HFFc6 (cell line): Measurements from ENCODE around the gene MGAT3. TPM values are rescaled to one million over a fixed set of nuclear protein-coding genes. Genes with fewer than 3 reads are reported as not detected.

Experiments
- DNase-seq: peaks from one replicate; pipeline ENCODE4 v3.0.0-alpha.2; 2018
- H3K27ac Mint-ChIP-seq: 2 replicates; pipeline ENCODE4 v1.8.0; 2020; ENCODE audit warnings: mild to moderate bottlenecking, mixed read lengths
- H3K27me3 Mint-ChIP-seq: 2 replicates; pipeline ENCODE4 v1.8.0; 2021; ENCODE audit warnings: mild to moderate bottlenecking, moderate library complexity, mixed read lengths; ENCODE audit not compliant: insufficient read depth
- H3K36me3 Mint-ChIP-seq: 2 replicates; pipeline ENCODE4 v1.8.0; 2021; ENCODE audit warnings: low read depth, mixed read lengths
- H3K4me1 Mint-ChIP-seq: 2 replicates; pipeline ENCODE4 v1.8.0; 2020; ENCODE audit warnings: low read depth, mixed read lengths
- H3K4me3 Mint-ChIP-seq: 2 replicates; pipeline ENCODE4 v1.8.0; 2020; ENCODE audit warnings: mild to moderate bottlenecking, moderate library complexity, mixed read lengths
- H3K9me3 Mint-ChIP-seq: 2 replicates; pipeline ENCODE4 v1.8.0; 2020; ENCODE audit warnings: mild to moderate bottlenecking, mixed read lengths
- total RNA-seq, 6 experiments: library from RNA; stranded (reverse); fragmentation: NEBNext Ultra II Directional; extraction: Animal tissue kit (Norgen Biotek cat#: 25700); gene quantifications; 2 replicates in 1 of 6; 3 replicates in 5 of 6; pipeline ENCODE4 v1.2.3, GENCODE V29; 2021
- TF ChIP-seq, protein P1 (sequence below): fragments of 200-600 bp; sonication (generic); IDR thresholded peaks from 2 replicates; pipeline ENCODE4 v1.5.0; 2021; ENCODE audit warnings: antibody characterized with exemption, mild to moderate bottlenecking

Gene MGAT3
- total RNA-seq, 6 experiments from 2014 or later = not detected

- no peaks in the 10 kb centered on the region for H3K36me3 Mint-ChIP-seq
- no peak overlapping the region for H3K27ac Mint-ChIP-seq
Measured at GRCh38 chr22:39443398-39443797, 13.4 kb upstream of the MGAT3 start.

DNA sequence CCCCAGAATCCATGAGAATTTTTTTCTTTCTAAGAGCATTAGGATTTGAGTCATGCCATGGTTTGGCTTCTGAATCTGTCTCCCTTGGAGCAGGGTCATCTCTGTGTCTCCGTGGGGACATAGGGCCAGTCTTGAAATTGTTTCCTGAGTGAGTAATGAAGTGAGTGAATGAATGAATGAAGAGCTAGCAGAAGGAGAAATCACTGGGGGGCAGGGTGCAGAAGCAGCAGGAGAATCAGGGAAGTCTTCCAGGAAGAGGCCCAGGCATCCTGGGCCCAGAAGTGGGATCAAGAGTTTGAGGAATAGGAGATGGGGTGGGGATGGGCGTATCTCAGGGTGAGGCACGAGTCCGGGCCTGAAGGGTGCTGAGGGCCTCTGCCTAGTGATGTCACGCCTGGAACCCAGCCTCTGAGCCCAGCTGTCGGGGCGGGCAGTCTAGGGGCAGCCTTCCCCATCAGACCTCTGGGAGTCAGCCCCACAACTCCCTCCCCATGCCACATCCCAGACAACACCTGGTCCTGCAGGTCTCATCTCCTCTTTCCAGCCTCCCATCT is 12.5 kb upstream of the MGAT3 start:
- Mint-ChIP-seq H3K9me3 (no peaks in the 10 kb centered on the region), H3K36me3 (no peaks in the 10 kb centered on the region), H3K4me3 (no peak overlapping the region), H3K27me3 (peaks cover 10% of the 10 kb centered on the region), H3K4me1 (peaks cover 14% of the 10 kb centered on the region), H3K27ac (no peak overlapping the region)
- no peak for DNase-seq
- TF ChIP-seq, protein P1, sequence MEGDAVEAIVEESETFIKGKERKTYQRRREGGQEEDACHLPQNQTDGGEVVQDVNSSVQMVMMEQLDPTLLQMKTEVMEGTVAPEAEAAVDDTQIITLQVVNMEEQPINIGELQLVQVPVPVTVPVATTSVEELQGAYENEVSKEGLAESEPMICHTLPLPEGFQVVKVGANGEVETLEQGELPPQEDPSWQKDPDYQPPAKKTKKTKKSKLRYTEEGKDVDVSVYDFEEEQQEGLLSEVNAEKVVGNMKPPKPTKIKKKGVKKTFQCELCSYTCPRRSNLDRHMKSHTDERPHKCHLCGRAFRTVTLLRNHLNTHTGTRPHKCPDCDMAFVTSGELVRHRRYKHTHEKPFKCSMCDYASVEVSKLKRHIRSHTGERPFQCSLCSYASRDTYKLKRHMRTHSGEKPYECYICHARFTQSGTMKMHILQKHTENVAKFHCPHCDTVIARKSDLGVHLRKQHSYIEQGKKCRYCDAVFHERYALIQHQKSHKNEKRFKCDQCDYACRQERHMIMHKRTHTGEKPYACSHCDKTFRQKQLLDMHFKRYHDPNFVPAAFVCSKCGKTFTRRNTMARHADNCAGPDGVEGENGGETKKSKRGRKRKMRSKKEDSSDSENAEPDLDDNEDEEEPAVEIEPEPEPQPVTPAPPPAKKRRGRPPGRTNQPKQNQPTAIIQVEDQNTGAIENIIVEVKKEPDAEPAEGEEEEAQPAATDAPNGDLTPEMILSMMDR = no peak

More at GRCh38 chr22:39443398-39443797, 13.4 kb upstream of the MGAT3 start:
- DNase-seq = no peak
- Mint-ChIP-seq H3K4me1 (peaks cover 20% of the 10 kb centered on the region), H3K4me3 (no peak overlapping the region), H3K9me3 (no peaks in the 10 kb centered on the region), H3K27me3 (peaks cover 13% of the 10 kb centered on the region)
- TF ChIP-seq, protein P1 = no peak

DNA sequence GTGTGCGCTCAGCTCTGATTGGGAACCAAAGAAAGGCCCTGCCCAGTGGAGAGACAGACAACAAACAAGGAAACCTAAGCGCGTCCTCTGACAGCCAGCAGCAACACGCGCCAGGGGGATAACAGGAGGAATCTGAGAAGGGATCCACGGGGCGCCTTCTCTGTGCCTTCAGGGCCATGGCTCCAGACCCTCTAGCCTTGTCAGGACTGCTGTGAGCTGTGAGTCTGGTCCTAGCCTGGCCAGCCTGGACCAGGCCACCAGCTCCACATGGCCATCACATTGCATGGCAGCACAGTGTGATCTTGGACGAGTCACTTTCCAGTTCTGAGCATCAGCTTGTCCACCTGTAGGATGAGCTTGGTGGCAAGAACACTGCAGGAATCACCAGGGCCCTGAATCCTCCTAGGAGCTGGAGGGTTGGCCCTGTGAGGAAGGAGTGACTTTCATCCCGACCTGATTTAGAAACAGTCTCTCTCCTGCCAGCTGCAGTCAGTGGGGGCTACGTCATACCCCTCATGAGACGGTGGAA is 11.8 kb upstream of the MGAT3 start:
- H3K9me3 Mint-ChIP-seq = no peaks in the 10 kb centered on the region
- H3K27me3 Mint-ChIP-seq = peaks cover 14% of the 10 kb centered on the region
- no peak for DNase-seq
- no peak overlapping the region for H3K4me3 Mint-ChIP-seq
- TF ChIP-seq, protein P1 = no peak
- H3K27ac Mint-ChIP-seq = no peak overlapping the region
- H3K36me3 Mint-ChIP-seq = no peaks in the 10 kb centered on the region
- peaks cover 12% of the 10 kb centered on the region; the same call in 1 of the 2 replicates for H3K4me1 Mint-ChIP-seq

DNA sequence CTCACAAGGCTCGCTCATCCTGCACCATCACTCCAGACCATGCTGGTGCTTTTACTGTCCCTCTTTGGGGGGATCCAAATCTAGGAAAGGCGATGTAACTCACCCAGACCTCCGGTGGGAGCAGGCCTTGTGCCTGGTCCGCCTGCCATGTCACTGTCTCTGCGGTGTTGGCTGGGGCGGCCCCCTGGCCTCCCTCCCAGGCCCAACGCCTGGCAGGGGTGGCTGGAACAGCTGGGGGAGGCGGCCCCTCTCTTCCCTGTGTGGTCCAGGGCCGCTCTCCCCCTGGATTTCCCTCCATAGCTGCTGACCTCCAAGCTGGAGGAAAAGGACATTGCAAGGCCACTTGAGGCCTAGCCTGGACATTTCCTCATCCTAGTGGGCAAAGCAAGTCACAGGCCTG is 11.1 kb upstream of the MGAT3 start:
- H3K27ac Mint-ChIP-seq = no peak overlapping the region
- H3K27me3 Mint-ChIP-seq = peaks cover 15% of the 10 kb centered on the region
- DNase-seq = no peak
- H3K9me3 Mint-ChIP-seq = no peaks in the 10 kb centered on the region
- TF ChIP-seq, protein P1 = no peak
- no peak overlapping the region for H3K4me3 Mint-ChIP-seq
- H3K36me3 Mint-ChIP-seq = no peaks in the 10 kb centered on the region
- peaks cover 12% of the 10 kb centered on the region; the same call in 1 of the 2 replicates for H3K4me1 Mint-ChIP-seq

GRCh38 chr22:39446239-39446721 is 10.5 kb upstream of the MGAT3 start:
- Mint-ChIP-seq H3K27ac (no peak overlapping the region), H3K4me3 (no peak overlapping the region), H3K9me3 (no peaks in the 10 kb centered on the region), H3K27me3 (peaks cover 12% of the 10 kb centered on the region), H3K4me1 (peaks cover 9% of the 10 kb centered on the region; the same call in 1 of the 2 replicates), H3K36me3 (no peaks in the 10 kb centered on the region)
- TF ChIP-seq, protein P1 = no peak
- no peak for DNase-seq
